Astrocyte (in vitro differentiated cells and primary cell): Measurements from ENCODE around the gene C1QA. TPM values are rescaled to one million over a fixed set of nuclear protein-coding genes. Genes with fewer than 3 reads are reported as not detected.

Experiments
- DNase-seq: peaks from one replicate; pipeline ENCODE4 v3.0.0-alpha.2; 2010; ENCODE audit warnings: low read depth
- FAIRE-seq: peaks from 2 replicates; lab custom pipeline; 2011; peaks lifted over from hg19 to GRCh38; lab: Jason Lieb, UNC
- H2AFZ ChIP-seq: 2 replicates; pipeline ENCODE4 v1.6.0; 2012; ENCODE audit warnings: low read depth, low read length, inconsistent platforms
- H3K27ac ChIP-seq: 2 replicates; pipeline ENCODE4 v1.5.1; 2011; ENCODE audit warnings: low read depth, low read length, inconsistent platforms
- H3K27me3 ChIP-seq: 2 replicates; pipeline ENCODE4 v1.6.0; 2011; ENCODE audit warnings: low read length, inconsistent platforms; ENCODE audit not compliant: insufficient read depth
- H3K36me3 ChIP-seq: 2 replicates; pipeline ENCODE4 v1.5.1; 2011; ENCODE audit warnings: low read length, inconsistent platforms; ENCODE audit not compliant: insufficient read depth
- H3K4me1 ChIP-seq: 2 replicates; pipeline ENCODE4 v1.5.1; 2011; ENCODE audit warnings: low read length, inconsistent platforms; ENCODE audit not compliant: insufficient read depth
- H3K4me2 ChIP-seq: 2 replicates; pipeline ENCODE4 v1.6.0; 2012; ENCODE audit warnings: low read length, inconsistent platforms
- H3K4me3 ChIP-seq: 2 replicates; pipeline ENCODE4 v1.5.1; 2011; ENCODE audit warnings: low read depth, mild to moderate bottlenecking, low read length, inconsistent platforms; ENCODE audit not compliant: insufficient read depth
- H3K79me2 ChIP-seq: 2 replicates; pipeline ENCODE4 v1.6.0; 2012; ENCODE audit warnings: mild to moderate bottlenecking, low read length, inconsistent platforms; ENCODE audit not compliant: insufficient read depth
- H3K9ac ChIP-seq: 2 replicates; pipeline ENCODE4 v1.6.0; 2012; ENCODE audit warnings: mild to moderate bottlenecking, low read length, inconsistent platforms
- H3K9me3 ChIP-seq: 2 replicates; pipeline ENCODE4 v1.5.1; 2012; ENCODE audit warnings: low read depth, mild to moderate bottlenecking, low read length, inconsistent platforms; ENCODE audit not compliant: insufficient read depth
- H4K20me1 ChIP-seq: 2 replicates; pipeline ENCODE4 v1.6.0; 2012; ENCODE audit warnings: low read length, inconsistent platforms; ENCODE audit not compliant: insufficient read depth
- H3K27ac Mint-ChIP-seq: one replicate; pipeline ENCODE4 v1.8.0; 2021; ENCODE audit warnings: mild to moderate bottlenecking, mixed read lengths; ENCODE audit not compliant: unreplicated experiment
- H3K27me3 Mint-ChIP-seq: one replicate; pipeline ENCODE4 v1.8.0; 2021; ENCODE audit warnings: low read depth, mixed read lengths; ENCODE audit not compliant: unreplicated experiment
- H3K36me3 Mint-ChIP-seq: one replicate; pipeline ENCODE4 v1.8.0; 2021; ENCODE audit warnings: low read depth, mixed read lengths; ENCODE audit not compliant: unreplicated experiment
- H3K4me1 Mint-ChIP-seq: one replicate; pipeline ENCODE4 v1.8.0; 2021; ENCODE audit warnings: low read depth, mixed read lengths; ENCODE audit not compliant: unreplicated experiment
- H3K4me3 Mint-ChIP-seq: one replicate; pipeline ENCODE4 v1.8.0; 2021; ENCODE audit warnings: mild to moderate bottlenecking, moderate library complexity, mixed read lengths; ENCODE audit not compliant: unreplicated experiment
- H3K9me3 Mint-ChIP-seq: one replicate; pipeline ENCODE4 v1.8.0; 2021; ENCODE audit warnings: mild to moderate bottlenecking, mixed read lengths; ENCODE audit not compliant: unreplicated experiment
- CTCF ChIP-seq: IDR thresholded peaks from 2 replicates; pipeline ENCODE4 v1.5.1; 2011; ENCODE audit warnings: low read depth, mild to moderate bottlenecking, inconsistent platforms, low read length, moderate library complexity; ENCODE audit not compliant: insufficient read depth
- EZH2 ChIP-seq: IDR thresholded peaks from 2 replicates; pipeline ENCODE4 v1.6.1; 2012; ENCODE audit warnings: mild to moderate bottlenecking, low read length, inconsistent platforms; ENCODE audit not compliant: insufficient read depth
- total RNA-seq: library from RNA; stranded (reverse); gene quantifications from 2 replicates; pipeline ENCODE4 v1.2.1, GENCODE V29; 2021

Gene C1QA
- total RNA-seq, 1 donor from 2014 or later = not detected

- no peaks in the 10 kb centered on the region for H3K79me2 ChIP-seq
Measured at GRCh38 chr1:22641247-22641646, 4.8 kb downstream of the C1QA start.

GRCh38 chr1:22641906-22642636, 5.6 kb downstream of the C1QA start:
- Mint-ChIP-seq H3K27ac (no peak overlapping the region), H3K9me3 (peaks cover 2% of the 10 kb centered on the region), H3K27me3 (peaks cover 54% of the 10 kb centered on the region), H3K36me3 (no peaks in the 10 kb centered on the region), H3K4me3 (no peak overlapping the region), H3K4me1 (peaks cover 6% of the 10 kb centered on the region)
- H3K79me2 ChIP-seq = no peaks in the 10 kb centered on the region
- TF ChIP-seq EZH2 (no peak), CTCF (peak; percentile 63)
- H3K4me1 ChIP-seq = peaks cover 3% of the 10 kb centered on the region
- H3K27ac ChIP-seq = no peak overlapping the region
- no peak overlapping the region for H3K4me2 ChIP-seq
- no peak for FAIRE-seq
- H3K9ac ChIP-seq = no peak overlapping the region
- H3K27me3 ChIP-seq = peaks cover 11% of the 10 kb centered on the region
- no peak overlapping the region for H2AFZ ChIP-seq
- DNase-seq = peak; percentile 2
- H4K20me1 ChIP-seq = no peaks in the 10 kb centered on the region
- H3K9me3 ChIP-seq = no peaks in the 10 kb centered on the region
- H3K36me3 ChIP-seq = no peaks in the 10 kb centered on the region
- H3K4me3 ChIP-seq = no peak overlapping the region

More at GRCh38 chr1:22641247-22641646, 4.8 kb downstream of the C1QA start:
- Mint-ChIP-seq H3K4me3 (no peak overlapping the region), H3K27ac (no peak overlapping the region), H3K9me3 (peaks cover 2% of the 10 kb centered on the region), H3K27me3 (peaks cover 58% of the 10 kb centered on the region), H3K4me1 (peaks cover 6% of the 10 kb centered on the region), H3K36me3 (no peaks in the 10 kb centered on the region)
- TF ChIP-seq CTCF (no peak), EZH2 (no peak)
- DNase-seq (no peak), FAIRE-seq (no peak)
- H3K9ac ChIP-seq = no peak overlapping the region
- H3K27ac ChIP-seq = no peak overlapping the region
- H3K4me1 ChIP-seq = peaks cover 3% of the 10 kb centered on the region
- H4K20me1 ChIP-seq = no peaks in the 10 kb centered on the region
- no peak overlapping the region for H2AFZ ChIP-seq
- H3K4me3 ChIP-seq = no peak overlapping the region
- peaks cover 14% of the 10 kb centered on the region for H3K27me3 ChIP-seq
- H3K9me3 ChIP-seq = no peaks in the 10 kb centered on the region
- no peaks in the 10 kb centered on the region for H3K36me3 ChIP-seq
- no peak overlapping the region for H3K4me2 ChIP-seq

GRCh38 chr1:22643381-22643780, 7.0 kb downstream of the C1QA start, which contains the start of gene C1QC:
Gene C1QC (plus strand): TSS chr1:22643633. CDS start chr1:22644024, 391 bp downstream.
- FAIRE-seq (no peak), DNase-seq (no peak)
- Mint-ChIP-seq H3K4me1 (peaks cover 6% of the 10 kb centered on the region), H3K27ac (no peak within 1 kb of the TSS), H3K27me3 (peaks cover 46% of the 10 kb centered on the region), H3K36me3 (no peaks in the 10 kb centered on the region), H3K9me3 (peaks cover 2% of the 10 kb centered on the region), H3K4me3 (no peak within 1 kb of the TSS)
- peaks cover 4% of the 10 kb centered on the region for H3K27me3 ChIP-seq
- H4K20me1 ChIP-seq = no peaks in the 10 kb centered on the region
- TF ChIP-seq EZH2 (no peak), CTCF (no peak)
- H3K79me2 ChIP-seq = no peaks in the 10 kb centered on the region
- H2AFZ ChIP-seq = no peak within 1 kb of the TSS
- H3K4me2 ChIP-seq = no peak within 1 kb of the TSS
- H3K4me3 ChIP-seq = no peak within 1 kb of the TSS
- H3K9me3 ChIP-seq = no peaks in the 10 kb centered on the region
- no peak within 1 kb of the TSS for H3K9ac ChIP-seq
- H3K4me1 ChIP-seq = peaks cover 3% of the 10 kb centered on the region
- no peak within 1 kb of the TSS for H3K27ac ChIP-seq
- no peaks in the 10 kb centered on the region for H3K36me3 ChIP-seq
